NCI-H187 treated with DMSO at 0.1 percent for 48 hours (cell line): ENCODE data around the gene KLHL6.
"Not testable (repeated sequence)": the region's sequence is repeated elsewhere in the genome, so short reads cannot be mapped to it uniquely, and the experiment has no call there.

Experiments used
- DNase-seq: peaks from one replicate; lab custom pipeline; 2025; lab: John Stamatoyannopoulos, UW

KLHL6 gene

DNA sequence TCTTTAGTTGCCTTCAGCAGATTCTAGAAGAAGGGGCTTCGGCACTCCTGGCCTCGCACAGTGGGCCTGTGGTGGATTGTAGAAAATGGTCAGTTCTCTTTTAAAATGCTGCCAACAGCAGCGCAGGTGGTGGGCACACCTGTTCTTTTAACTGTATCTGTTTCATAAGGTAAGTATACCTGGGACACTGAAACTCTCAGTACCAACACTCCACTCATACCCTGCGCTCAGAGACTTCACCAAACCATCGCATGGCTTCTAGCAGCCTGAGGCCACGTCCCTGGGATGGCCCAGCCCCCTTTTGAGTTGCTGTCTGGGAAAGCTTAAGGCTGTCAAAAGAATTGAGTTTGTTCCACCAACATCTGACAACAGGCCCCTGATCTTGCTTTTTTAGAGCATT is 70.4 kb downstream of the KLHL6 start:
- DNase-seq: no peak

DNA sequence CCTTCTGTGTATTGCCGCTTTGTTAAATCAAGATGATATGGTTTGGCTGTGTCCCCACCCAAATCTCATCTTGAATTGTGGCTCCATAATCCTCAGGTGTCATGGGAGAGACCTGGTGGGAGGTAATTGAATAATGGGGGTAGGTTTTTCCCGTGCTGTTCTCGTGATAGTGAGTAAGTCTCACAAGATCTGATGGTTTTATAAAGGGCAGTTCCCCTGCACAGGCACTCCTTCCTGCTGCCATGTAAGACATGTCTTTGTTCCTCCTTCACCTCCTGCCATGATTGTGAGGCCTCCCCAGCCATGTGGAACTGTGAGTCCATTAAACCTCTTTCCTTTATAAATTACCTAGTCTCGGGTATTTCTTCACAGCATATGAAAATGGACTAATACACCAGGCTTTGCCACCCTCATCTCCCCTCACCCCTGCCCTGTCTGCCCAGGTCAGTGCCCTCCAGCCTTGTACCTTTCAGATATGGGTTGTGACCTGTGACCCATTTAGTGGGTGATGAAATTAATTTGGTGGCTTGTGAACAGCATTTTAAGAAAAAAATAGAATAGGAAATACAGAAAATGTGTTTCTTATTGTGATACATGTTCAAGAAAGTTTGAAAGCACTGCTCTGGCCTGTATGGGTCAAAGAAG is 71.0 kb downstream of the KLHL6 start:
- no peak for DNase-seq

DNA sequence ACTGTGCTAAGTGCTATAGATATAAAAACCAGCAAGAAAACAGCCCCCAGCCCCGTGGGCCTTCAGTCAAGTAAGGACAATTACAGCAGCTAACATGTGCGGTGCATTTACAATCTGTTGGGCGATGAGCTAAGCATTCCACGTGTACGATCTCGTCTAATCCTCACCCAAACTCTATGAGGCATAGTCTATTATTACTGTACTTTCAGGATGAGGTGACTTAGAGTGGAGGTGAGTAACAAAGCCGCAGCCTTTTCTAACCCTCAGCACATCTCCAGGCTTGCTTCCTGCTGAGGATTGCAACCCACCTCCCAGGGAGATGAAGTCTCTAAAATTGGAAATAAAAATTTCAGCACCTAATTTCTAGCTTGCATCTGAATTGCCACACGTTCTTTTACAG is 73.9 kb downstream of the KLHL6 start:
- no peak for DNase-seq

DNA sequence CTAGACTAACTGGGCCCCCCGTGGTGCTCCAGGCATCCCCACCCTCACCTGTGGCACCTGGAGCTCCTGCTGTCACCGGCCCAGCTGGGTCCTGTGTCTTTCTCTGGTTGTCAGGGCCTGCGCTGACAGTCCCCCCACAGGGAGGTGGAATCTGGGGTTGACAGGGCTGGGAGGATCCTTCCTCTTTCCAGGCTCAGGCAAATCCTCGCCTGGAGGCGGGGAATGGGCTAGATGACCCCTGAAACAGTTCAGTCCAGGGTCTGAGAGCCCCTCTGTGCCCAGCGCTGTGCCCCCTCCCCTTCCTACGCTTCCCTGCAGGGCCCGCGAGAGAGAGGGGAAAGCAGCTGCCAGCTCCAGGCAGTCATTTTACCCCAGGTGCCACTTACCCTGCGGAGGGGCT is 77.0 kb downstream of the KLHL6 start:
- DNase-seq: no peak

DNA sequence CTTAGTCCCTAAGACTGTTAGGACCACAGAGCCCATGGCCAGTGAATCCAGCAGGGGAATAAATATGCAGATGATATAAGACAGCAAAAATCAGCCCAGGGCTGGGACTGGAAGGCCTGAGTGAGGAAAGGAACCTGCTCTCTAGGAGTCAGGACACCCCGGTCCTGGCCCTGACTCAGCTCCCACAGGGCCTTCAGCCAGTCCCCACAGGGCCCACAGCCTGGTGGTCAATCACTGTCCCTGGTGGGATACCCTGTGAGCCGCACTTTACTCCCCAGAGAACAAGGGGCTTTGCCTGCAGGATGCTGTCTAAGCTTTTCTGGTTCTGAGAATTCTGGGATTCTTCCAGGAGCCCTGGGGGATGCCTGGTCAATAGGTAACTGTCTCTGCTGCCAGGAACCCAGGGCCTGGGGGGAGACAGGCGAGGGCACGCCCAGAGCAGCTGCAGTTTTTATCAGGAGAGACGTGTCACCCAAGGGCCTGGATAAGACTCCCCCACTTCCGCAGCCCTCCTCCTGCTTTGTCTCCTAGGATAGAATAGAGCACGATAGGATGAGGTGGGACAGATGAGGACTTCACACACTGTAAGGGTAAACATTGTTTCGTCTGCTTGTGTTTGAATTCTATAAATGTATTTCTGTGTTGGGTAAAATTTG is 77.6 kb downstream of the KLHL6 start:
- no peak for DNase-seq

DNA sequence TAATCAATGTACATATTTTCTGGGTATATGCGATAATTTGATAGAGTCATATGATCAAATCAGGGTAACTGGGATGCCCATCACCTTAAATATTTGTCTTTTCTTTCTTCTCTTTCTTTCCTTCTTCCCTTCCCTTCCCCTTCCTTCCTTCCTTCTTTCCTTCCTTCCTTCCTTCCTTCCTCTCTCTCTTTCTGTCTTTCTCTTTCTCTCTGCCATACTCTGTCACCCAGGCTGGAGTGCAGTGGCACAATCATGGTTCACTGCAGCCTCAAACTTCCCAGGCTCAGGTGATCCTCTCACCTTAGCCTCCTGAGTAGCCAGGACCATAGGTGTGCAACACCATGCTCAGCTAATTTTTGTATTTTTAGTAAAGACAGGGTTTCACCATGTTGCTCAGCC is 79.7 kb downstream of the KLHL6 start:
- not testable (repeated sequence) for DNase-seq

DNA sequence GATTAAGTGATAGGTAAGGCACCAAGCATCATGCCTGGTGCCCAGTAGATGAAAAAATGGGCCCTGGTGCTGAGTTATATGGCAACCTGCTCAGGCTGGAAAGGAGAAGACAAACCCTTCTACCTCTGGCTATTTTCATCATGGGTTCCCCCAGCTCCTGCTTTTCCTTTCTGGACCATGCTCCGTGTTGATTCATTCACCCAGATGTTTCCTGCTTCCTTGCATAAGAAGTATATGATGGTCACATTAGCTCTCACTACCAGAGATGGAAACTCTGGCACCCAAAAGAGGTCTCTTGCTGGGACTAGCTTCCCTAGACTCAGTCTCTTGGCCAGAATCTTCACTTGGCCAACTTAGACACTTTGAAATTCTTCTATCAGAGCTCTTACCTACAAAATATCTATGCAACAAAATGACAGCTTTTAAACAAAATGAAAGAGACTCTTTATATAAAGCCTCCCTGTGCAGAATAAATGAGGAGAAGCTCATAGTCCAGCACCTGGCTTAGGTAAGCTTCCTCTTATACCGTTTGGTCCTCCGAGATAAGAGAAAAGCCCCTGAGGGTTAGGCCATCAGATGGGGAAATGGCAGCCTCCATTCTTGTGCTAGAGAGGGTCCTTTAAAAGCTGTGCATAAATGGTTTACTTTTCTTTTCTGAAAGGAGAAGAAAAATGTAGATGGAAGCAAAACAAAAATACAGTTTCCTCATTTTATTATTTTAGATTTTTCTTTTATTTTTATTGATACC is 80.3 kb downstream of the KLHL6 start:
- no peak for DNase-seq

DNA sequence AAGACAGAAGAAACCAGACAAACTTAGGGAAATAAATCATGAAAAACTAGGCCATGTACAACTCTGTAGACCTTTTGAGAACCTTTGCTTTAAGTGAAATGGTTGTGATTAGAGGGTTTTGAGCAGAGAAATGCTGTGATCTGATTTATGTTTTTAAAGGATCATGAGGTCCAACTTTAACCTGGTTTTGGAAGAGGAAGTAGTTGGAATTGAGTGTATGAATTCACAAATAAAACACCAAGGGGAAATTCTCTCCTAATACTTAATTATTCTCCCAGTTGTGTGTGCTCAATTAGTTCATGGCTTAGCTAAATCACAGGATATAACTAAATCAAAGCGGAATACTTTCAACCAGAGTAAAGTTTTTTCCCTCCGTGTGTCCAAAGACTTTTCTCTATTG is 81.5 kb downstream of the KLHL6 start:
- DNase-seq: no peak

DNA sequence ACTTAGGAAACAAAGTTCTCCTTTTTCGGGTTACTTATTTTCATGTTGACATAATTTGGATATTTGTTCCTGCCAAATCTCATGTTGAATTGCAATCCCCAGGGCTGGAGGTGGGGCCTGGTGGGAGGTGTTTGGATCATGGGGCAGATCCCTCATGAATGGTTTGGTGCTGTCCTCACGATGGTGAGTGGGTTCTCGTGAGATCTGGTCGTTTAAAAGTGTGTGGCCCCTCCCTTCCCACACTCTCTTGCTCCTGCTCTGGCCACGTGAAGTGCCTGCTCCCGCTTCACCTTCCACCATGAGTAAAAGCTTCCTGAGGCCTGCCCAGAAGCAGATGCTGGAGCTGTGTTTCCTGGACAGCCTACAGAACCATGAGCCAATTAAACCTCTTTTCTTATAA is 83.4 kb downstream of the KLHL6 start:
- DNase-seq: no peak

DNA sequence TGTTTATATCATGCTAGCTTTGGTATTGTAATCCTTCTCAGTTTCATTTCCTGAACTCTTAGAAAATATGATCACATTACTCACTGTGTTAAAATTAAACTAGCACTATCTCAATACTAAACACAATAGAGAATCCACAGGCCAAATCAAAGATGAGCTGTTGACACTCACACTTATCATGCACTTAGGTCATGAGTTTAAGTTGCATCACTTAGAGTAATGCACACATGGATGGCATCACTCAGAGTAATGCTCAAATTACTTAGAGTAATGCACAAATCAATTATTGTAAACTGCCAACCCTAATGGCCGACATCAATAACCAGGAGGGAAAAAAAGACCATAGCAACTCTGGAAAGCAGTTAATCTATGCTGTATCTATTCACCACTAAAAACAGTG is 87.1 kb downstream of the KLHL6 start:
- no peak for DNase-seq

DNA sequence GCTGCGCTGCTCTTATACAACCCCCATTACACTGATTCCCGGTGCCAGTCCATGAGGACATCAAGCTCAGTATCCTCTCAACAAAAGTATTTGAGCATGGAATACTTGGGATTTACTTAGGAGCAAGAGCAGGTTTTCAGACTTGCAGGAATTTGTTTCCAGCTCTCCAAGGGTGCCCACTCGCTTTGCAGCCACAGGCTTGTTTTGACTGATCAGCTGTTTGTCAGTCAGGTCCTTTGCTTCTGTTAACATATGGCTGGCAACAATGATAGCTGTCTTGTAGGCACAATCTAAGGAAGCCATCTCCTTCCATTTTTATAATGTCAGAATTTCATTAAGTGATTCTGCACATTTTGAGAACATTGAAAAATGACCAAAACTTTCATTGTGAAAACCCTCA is 88.9 kb downstream of the KLHL6 start:
- DNase-seq: no peak

DNA sequence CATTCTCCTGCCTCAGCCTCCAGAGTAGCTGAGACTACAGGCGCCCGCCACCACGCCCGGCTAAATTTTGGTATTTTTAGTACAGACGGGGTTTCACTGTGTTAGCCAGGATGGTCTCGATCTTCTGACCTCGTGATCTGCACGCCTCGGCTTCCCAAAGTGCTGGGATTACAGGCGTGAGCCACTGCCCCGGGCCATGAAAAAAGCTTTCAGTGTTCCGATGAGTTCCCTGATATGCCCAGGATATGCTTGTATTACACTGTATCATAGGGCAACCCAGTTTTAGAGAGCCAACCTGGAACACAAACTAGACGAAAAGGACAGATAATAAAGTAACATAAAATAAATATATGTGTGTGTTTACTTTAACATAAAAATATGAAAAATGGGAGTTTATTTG is 89.8 kb downstream of the KLHL6 start:
- DNase-seq: not testable (repeated sequence)

DNA sequence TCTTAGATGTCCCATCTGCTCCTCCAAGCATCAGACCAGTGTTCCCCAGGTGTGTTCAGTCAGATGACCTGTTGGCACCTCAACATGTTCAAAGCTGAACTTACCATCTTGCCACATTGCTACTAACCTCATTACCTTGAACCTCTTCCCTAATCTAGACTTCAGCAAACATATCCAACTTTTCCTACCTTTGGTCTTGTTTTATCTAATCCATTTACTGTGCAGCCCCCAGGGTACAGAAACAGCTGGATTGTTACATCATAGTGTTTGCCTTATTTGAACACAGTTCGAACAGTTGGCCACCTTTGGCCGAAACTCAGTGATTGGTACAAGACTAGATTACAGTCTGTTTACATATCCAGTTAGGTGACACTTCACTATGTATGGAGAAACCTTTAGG is 91.0 kb downstream of the KLHL6 start:
- no peak for DNase-seq

DNA sequence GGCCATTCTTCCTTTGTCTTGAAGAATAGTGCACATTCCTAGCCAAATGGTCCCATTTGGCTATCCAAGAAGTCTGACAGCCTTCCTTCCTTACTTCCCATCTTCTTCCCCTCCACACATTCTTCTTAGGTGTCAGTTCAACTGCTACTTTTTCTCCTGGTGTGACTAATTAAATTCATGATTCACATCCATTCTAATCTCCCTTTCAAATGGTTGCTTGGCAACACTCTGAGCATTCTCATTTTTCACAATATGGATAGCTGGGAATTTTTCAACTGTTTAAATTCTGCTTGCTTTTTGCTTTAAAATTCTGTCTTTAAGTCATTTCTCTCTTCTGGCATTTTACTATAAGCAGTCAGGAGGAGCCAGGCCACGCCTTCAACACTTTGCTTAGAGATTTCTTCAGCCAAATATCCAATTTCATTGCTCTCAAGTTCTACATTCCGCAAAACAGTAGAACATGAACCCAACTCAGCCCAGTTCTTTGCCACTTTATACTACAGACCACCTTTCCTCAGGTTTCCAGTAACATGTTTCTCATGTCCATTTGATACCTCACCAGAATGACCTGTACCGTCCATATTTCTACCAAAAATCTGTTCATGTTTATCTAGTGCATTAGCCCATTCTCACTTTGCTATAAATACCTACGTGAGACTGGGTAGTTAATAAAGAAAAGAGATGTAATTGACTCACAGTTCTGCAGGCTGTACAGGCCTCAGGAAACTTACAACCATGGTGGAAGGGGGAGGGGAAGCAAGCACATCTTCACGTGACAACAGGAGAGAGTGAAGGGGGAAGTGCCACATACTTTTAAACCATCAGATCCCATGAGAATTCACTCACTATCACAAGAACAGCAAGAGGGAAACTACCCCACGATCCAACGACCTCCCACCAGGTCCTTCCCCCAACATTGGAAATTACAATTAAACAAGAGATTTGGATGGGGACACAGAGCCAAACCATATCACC is 95.1 kb downstream of the KLHL6 start:
- DNase-seq: no peak

DNA sequence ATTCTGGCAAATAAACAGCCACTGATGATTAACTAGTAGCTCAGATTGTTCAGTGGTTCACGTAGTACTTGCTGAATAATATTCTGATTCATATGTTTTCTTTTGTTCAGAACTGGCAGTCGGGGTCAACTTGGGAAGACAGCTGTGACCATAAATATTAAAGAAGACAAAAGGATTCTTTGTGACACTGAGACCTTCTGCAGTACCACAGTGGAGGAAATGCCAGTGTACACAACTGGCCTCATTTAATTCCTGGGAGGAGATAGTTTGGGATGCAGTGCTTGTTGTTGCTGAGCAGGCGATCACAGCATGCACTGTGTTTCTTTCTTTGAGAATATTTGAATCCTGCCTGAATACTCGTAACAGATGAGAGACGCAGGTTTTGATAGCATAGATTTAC is 100.4 kb downstream of the KLHL6 start:
- no peak for DNase-seq

DNA sequence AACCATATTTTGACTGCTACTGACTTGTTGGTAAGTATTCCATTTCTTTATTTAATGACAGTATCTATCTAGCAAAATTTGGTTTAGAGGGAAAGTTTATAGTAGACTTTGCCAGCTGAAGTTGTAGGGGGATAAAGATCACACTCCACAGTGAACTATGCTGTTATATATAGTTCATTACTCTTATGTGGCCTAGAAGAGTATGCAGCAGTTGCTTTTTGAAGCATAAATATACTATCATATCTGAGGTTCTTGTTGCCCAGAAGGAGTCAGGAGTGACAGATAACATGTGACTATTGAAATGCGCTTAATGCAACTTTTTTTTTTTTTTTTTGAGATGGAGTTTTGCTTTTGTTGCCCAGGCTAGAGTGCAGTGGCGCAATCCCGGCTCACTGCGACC is 101.4 kb downstream of the KLHL6 start:
- DNase-seq: no peak

DNA sequence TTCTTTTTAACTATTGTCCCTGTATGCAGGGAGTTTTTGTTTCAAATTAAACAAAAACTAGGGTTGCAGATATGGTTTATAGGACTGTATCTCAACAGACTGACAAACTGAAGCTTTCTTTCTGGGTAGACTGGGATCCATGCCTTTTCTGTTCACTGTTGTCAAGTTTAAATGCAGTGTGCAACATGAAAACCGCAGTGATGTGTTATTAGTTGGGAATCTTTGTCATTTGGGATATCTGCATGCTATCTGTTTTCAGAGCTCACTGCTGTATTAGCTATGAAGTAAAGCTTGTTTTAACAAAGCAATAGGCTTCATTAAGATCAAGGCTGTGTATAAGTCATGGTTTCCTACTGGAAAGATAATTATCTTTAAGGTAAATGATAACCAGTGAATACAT is 105.7 kb downstream of the KLHL6 start:
- no peak for DNase-seq

DNA sequence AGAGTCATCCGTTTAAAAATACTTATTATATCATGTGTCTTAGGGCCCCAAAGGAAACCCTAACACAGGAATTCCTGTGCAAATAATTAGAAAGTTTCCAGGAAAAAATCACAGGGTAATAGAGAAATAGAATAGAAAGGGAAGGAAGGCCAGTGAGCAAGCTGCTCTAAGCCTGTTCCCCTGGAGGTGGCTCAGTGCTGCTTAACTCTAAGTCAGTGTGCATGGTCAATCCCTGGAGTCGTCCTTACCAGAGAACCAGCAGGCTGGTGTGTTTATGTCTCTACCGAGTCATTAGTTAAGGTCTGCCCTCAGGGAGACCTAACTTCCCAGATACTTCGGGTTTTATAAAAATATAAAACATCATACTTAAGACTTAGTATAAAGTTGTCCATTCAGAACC is 106.1 kb downstream of the KLHL6 start:
- DNase-seq: no peak

DNA sequence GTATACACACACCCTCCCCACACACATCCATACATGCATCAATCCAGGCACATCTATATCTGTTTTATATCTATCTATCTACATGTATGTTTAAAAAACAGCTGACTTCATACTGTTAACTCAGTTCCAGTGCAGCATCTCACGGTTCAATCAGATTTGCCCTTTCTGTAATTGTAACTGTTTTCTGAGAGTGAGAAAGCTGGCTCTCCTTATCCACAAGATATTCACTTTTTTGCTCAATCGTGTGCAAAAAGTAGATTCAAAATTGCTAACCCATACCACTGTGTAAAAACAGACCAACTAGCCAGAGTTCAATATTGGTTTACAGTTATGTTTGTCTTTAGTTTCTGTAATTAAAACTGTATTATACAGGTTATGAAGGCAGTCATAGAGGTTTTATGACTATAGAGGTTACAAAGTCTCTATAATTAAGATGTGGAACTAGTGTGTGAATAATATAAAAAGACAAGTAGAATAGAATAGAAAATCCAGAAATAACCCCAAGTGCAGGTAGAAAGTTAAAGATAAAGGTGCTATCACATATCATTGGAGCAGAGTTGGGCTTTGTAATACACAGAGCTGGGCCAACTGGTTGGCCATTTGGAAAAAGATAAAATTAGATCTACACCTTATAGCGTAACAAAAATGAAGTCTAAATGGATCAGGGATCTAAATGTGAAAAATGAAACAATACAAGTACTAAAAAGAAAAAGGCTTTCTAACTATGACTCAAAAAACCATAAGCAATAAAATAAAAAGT is 107.0 kb downstream of the KLHL6 start:
- no peak for DNase-seq

DNA sequence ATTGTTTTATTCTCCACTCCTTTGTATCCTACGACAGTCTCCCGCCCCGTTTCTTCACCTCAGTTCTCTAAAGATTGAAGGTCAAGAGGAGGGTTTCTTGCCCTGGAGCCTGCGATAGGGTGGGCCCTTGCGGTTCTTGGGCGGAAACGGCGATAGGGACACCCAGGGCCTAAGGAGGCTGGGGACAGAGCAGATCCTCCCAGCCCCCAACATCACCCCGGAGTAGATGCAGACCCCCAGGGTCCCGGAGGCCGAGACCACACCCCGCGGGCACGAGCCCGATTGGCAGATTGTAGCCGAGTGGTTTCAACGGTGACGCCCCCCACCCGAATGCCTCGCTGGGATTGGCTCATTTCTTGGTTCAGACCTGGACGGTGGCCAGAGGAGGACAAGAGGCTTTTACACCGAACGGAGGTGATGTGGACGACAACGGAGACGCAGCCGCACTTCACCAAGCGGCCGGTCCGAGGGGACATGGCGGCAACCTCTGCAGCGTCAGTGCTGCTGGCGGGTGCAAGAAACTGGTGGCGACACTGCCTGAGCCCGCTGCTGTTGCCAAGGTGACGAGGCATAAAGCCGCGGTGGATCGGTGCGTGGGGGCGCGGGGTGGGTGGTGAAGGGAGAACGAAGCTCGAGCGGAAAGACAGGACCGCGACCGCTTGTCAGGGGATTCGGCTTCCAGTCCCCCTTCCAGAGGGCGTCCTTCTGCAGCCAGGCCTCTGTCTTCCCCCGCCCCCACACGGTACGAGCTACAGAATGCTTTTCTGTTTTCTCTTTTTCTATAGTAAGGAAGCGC is 108.1 kb downstream of the KLHL6 start:
- DNase-seq: peak; percentile 84

DNA sequence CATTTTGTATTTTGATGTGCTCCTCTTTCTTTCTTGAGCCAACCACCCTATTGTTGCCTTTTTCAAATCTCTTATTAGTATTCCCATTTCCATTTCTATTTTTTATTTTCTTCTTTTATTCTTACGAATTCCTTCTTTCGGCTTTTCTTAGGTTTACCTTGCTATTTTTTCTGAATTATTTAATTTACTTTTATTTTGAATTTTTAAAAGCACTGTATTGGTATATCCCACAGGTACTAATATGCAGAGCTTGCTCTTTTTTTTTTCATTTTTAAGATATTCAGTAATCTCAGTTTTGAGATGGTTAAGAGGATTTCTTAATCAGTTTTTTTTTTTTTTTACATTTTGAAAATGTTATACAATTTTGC is 108.7 kb downstream of the KLHL6 start:
- no peak for DNase-seq
